Transverse colon (tissue), 4 donors: ENCODE measurements around the gene TRMT10B.

ENCODE experiments used
- POLR2A ChIP-seq: fragments of 450-650 bp; IDR thresholded peaks from one replicate; pipeline ENCODE4 v1.6.1; 2016; ENCODE audit warnings: antibody characterized with exemption, mild to moderate bottlenecking, moderate library complexity
- POLR2AphosphoS5 ChIP-seq, 3 donors: sonication (generic); formaldehyde crosslinking; IDR thresholded peaks; one replicate each; pipeline ENCODE4 v1.6.1; 2016; ENCODE audit warnings: antibody characterized with exemption in 3 of 3
- TF ChIP-seq, protein P1 (sequence below), 5 experiments: fragments of 200-600 bp in 3 of 5; fragments of 450-650 bp in 2 of 5; sonication (generic) in 3 of 5; IDR thresholded peaks; 1 replicate in 2 of 5; 2 replicates in 3 of 5; pipeline ENCODE4 v1.5.1; 2016 to 2017; ENCODE audit warnings: antibody characterized with exemption in 5 of 5, inconsistent platforms in 3 of 5, mild to moderate bottlenecking in 2 of 5, moderate library complexity in 1 of 5

DNA sequence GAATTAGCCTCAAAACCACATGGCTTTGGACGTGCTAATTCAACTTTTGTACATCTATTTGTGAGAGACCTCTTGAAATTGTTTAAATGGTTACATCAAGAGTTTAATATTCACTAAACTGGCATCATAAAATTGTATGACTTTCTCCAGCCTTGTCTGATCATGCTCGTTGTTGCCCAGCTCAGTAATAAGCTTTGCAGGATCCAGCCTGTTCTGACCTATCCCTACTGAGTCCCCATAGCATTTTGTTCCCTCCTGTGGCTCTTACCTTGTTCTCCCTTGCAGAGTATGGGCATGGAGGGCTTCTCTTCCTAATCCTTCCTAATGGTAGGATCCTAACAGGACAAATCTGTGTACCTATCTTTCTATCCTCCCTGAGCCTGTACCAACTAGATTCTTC, 24.9 kb downstream of the TRMT10B start:
- TF ChIP-seq, protein P1, sequence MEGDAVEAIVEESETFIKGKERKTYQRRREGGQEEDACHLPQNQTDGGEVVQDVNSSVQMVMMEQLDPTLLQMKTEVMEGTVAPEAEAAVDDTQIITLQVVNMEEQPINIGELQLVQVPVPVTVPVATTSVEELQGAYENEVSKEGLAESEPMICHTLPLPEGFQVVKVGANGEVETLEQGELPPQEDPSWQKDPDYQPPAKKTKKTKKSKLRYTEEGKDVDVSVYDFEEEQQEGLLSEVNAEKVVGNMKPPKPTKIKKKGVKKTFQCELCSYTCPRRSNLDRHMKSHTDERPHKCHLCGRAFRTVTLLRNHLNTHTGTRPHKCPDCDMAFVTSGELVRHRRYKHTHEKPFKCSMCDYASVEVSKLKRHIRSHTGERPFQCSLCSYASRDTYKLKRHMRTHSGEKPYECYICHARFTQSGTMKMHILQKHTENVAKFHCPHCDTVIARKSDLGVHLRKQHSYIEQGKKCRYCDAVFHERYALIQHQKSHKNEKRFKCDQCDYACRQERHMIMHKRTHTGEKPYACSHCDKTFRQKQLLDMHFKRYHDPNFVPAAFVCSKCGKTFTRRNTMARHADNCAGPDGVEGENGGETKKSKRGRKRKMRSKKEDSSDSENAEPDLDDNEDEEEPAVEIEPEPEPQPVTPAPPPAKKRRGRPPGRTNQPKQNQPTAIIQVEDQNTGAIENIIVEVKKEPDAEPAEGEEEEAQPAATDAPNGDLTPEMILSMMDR (IDR thresholded peaks at IDR 0.05) = no peak
- TF ChIP-seq POLR2A (no peak), POLR2AphosphoS5 (IDR thresholded peaks at IDR 0.05) (no peak)
